Activated T-cell treated with anti-CD3 and anti-CD28 coated beads, Interleukin-2, amount 50 U/mL, for 48 hours (primary cell): Measurements from ENCODE around the gene OR14C36.
"Not testable (repeated sequence)": the region's sequence is repeated elsewhere in the genome, so short reads cannot be mapped to it uniquely, and the experiment has no call there.

Experiments
- DNase-seq, 2 experiments: peaks; one replicate each; pipeline ENCODE4 v3.0.0-alpha.2; 2020

Gene OR14C36, protein sequence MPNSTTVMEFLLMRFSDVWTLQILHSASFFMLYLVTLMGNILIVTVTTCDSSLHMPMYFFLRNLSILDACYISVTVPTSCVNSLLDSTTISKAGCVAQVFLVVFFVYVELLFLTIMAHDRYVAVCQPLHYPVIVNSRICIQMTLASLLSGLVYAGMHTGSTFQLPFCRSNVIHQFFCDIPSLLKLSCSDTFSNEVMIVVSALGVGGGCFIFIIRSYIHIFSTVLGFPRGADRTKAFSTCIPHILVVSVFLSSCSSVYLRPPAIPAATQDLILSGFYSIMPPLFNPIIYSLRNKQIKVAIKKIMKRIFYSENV

DNA sequence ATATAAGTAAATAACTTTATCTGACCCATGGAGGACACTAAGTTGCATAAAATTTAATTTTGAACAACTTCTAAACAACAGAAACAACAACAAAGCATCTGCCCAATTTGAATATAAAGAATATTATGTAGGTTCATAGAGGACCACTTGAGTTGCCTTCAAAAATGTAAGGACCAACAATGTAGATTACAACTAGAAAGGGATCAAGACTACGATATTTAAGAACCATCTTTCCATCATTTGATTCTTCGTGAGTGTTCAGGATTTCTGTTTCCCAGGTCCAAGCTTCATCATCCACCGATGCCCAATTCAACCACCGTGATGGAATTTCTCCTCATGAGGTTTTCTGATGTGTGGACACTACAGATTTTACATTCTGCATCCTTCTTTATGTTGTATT, at the start of gene OR14C36:
Gene OR14C36, plus strand, starts transcription at position 301 of the 400 bp plus-strand sequence. Its CDS starts 0 bp downstream, at position 301.
- DNase-seq = no peak

DNA sequence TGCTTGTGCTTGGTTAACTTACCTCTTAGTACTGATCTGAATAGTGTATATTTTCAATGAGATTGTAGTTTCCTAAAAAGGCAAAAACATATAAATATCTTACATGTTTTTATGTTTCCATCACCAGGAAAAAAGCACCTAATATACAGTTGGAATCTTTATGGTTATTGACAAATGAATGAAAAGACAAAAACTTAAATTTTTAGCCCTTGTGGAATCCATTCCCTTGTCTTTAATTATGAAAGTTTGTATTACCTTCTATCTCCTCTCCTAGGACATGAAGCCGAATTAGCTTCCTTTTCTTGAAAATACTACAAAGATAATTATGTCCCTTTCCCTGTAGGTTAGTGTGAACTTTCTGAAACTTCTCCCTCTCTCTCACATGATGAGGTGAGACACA, 45.3 kb upstream of the OR14C36 start, which contains the start of gene OR2T12:
Gene OR2T12, minus strand, starts transcription at position 101 of the 400 bp plus-strand sequence. CDS start 7,846 bp downstream, outside the sequence.
- DNase-seq = no peak

DNA sequence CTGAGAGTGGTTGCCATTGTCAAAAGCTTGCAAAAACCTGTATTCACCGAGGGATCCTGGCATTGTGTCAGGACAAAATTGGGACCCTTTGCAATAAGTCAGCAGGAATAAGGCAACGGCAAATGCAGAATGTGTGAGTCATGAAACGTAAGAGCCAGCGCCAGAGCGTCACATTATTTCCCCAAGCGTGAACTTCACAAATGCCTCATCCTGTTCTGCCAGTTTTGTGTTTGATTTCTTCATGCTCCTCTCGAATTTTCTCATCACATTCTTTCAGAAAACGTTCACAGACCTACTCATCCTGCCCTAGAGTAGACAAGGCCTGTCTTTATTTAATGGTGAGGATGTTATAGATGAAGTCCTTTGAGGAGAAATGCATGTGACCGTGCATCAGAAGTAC, 42.9 kb upstream of the OR14C36 start:
- not testable (repeated sequence) for DNase-seq

DNA sequence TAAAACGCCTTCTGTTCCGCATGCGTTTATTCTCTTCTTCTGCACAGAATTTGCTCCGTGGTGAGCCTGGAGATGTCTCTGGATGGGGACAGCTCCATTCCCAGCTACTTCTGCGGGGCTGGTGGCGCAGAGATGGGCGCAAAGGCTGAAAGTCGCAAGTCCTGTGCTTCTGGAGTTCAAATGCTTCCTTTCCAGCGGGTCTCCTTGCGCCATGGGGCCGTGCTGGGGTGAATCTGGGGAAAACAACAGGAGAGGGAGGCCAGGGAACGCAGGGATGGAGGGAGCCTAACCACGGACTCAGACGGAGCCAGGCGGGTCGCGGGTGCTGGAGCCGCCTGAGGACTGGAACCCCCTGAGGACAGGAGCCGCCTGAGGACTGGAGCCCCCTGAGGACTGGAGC, 42.5 kb upstream of the OR14C36 start:
- no peak for DNase-seq

DNA sequence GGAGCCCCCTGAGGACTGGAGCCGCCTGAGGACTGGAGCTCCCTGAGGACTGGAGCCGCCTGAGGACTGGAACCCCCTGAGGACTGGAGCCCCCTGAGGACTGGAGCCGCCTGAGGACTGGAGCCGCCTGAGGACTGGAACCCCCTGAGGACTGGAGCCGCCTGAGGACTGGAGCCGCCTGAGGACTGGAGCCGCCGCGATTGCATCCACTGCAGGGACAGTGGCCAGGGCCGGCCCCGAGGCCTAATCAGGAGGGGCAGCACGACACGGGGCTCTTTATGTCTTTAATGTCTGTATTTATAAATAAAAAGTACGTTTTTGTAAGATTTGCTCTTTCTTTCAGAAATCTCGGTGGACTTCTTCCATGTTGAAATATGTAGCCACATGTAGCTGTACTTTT, 41.8 kb upstream of the OR14C36 start:
- not testable (repeated sequence) for DNase-seq

DNA sequence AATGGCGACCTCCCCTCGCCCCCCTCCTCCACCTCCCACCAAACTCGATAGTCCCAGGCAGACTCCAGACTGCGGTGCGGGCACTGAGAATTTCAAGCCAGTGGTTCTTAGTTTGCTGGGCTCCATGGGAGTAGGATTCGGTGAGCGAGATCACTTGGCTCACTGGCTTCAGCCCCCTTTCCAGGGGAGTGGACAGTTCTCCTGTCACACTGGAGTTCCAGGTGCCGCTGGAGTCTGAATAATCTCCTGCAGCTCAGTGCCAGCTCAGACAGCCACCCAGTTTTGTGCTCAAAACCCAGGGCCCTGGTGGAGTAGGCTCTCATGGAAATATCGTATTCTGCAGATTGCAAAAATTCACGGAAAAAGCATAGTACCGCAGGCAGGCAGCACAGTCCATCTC, 31.8 kb upstream of the OR14C36 start:
- DNase-seq = no peak

DNA sequence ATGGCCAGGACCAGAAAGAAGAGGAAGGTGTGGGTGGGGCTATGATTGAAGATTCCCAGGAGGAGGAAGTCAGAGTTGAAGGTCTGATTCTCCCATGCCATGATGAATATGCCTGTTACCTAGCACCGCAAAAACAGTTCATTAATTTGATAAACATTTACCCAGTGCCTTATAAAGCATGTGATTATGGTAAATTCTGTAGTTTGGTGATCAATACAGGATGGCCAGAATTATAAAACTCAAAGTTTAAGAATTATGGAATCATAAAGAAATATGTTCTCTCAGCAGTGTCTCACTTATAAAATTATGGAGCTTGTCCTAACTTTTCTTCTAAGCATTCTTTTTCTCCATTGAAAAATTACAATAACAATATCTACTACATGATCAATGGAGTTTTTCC, 24.1 kb upstream of the OR14C36 start, which contains the start of gene OR2M7:
Gene OR2M7, minus strand, starts transcription at position 101 of the 400 bp plus-strand sequence. Its CDS starts 0 bp downstream, at position 101.
- DNase-seq = no peak

DNA sequence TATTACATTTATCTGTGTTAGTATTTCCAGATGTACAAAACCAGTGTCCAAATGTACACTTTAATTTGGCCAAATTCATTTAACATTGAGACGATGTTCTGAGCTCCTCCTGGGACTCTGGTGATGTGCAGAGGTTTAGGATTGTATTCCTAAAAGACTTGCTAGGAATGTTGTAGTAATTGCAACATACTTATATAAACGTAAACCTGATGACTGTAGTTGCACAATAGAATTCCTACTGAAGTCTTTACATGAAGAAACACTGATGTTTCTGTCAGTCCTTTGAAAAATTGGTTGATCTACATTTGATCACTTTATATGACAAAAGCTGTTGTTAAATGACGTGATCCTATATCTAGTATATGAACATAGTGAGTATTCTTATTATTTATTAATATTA, 5.1 kb upstream of the OR14C36 start:
- DNase-seq = no peak

DNA sequence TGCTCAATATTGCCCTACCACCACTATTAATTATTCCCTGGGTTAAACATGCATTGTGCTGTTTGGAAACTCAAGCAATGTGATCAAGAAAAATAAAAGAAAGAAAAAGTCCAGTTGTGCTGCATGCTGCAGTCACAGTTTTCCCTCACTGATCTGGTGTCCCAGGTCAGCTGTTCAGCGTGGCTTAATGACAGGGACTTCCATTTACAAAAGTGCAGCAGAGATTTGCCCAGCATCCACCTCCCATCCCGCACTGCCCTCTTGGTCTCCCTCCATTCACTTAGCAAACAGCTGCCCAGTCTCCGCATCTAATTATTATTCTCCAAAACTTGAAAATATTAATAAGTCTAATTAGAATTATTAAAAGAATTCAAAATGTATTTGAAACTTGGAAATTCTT, 10.8 kb downstream of the OR14C36 start:
- no peak for DNase-seq

DNA sequence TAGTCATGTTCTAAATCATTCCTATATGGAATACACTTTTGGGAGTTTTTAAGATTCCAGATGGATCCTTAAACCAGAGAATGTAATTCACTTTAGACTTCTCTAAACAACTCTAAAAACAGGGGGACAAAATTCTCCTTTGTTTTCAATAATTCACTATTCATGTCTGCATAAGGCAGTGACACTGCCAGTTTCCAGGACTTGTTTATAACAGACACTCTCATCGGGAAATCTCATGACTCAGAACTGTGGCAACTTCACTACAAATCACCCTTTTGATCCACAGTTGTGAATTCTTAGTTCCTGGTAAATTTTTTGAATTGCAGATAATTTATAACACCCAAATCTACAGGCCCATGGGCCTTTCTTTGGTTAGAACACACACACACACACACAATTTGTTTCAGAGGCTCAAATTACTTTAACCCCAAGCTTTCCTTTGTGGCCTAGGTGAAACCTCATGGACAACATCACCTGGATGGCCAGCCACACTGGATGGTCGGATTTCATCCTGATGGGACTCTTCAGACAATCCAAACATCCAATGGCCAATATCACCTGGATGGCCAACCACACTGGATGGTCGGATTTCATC, 12.6 kb downstream of the OR14C36 start, which contains the start of gene OR2T4:
Gene OR2T4, plus strand, starts transcription at position 545 of the 595 bp plus-strand sequence. Its CDS starts 0 bp downstream, at position 545.
- DNase-seq = no peak

DNA sequence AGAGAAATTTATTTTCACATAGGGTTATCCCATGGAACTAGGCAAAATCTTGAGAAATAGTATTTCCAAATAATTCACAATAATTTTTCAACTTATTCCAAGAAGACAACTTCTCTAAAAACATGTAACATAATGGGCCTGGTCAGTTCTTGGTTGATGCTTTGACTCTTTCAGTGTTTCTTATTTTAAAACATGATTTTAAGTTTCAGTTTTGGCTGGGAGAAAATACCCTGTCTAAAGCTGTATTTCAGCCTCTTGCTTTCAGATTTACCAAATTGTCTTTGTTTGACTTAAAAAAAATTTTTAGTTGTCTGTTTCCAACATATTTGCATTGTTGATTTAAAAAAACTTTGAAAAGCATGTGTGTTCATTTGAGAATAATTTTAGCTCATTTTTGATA, 18.0 kb downstream of the OR14C36 start:
- DNase-seq = no peak

DNA sequence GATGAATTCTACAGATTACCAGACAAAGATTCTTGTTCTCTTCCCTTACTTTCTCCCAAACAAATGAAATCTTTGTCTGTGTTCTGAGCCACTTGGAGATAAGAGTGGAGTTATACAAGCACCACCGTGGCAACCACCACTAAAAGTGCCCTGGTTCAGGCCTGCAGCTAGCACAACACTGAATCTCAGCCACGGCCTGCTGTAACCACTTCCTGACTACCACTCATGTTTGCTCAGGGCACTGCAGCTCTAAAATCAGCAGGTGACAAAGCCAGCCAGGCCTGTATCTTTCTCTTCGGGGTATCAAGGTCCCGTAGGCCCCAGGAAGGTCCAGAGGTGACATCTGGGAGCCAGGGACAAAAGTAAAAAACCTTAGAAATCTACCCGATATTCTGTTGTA, 23.8 kb downstream of the OR14C36 start:
- no peak for DNase-seq

DNA sequence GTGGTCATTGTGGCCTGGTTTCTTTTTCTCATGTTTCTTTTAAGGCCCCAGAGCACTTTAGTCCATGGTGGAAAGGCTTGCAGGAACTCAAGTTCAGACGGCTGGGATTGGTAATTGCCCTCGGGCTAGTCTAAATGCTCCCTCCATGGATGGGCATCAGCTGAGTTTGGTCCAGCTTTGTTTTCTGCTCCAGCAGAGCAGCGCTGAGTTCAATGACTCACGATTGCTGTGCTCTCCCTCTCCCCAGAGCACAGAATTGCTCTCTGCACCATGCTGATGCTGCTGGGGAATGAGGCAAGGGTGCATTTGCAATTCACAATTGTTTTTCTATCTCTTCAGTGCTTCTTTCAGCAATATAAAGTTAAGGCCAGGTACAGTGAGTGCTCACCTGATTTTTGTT, 25.2 kb downstream of the OR14C36 start:
- DNase-seq = no peak

DNA sequence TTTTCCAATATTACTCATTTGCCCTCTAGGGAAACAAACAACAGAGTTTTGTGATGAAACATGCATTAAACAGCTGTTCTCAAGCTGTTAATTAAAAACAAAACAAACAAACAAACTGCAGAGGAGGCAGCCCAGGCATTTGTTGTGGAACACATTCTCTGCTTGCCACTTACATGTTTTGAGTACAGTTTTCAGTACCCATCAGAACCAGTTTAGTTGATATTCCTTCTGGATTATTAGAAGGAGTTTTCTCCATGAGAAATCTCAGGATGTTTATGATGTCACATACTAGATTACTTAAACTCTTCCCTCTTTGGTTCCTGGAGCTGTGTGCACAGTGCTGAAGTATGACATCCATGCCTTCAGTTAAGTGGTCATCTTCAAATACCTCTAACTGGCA, 26.9 kb downstream of the OR14C36 start, which contains the start of gene OR2T6:
Gene OR2T6, plus strand, starts transcription at position 301 of the 400 bp plus-strand sequence. CDS start 11,863 bp downstream, outside the sequence.
- no peak for DNase-seq

DNA sequence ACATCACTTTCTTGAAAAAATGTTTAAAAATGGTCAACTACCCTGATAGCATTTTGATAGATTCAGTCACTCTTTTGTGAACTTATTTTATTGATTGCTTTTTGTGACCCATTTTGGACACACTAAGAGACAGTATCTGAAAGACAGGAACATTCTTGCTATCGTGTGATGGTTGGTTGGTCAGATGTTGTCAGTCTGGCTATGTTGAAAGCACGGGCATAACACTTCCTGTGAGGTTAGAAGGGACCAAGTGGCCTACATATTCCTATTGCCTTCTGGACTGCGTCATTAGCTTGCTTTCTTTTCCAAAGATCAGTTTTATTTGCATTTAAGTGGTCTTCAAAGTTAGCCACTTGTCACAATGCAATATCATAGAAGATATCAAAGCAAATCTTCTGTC, 28.3 kb downstream of the OR14C36 start:
- DNase-seq = no peak

DNA sequence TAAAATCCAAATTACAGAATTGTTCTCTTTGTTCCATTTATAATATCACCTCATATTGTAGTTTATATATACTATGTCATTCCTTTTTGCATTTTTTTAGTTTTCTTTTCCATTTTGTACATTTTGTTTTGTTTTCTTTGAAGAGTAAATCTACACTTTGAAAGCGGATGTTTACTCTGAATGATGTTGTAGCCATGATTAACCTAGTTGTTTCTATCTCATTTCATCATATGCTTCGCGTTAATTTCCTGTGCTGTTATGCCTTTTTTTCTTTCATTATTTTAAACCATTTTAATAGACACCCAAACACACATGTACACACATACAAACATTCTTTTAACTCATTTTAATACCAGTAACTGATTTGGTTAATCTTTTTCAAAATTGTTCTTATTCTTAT, 32.3 kb downstream of the OR14C36 start:
- no peak for DNase-seq

DNA sequence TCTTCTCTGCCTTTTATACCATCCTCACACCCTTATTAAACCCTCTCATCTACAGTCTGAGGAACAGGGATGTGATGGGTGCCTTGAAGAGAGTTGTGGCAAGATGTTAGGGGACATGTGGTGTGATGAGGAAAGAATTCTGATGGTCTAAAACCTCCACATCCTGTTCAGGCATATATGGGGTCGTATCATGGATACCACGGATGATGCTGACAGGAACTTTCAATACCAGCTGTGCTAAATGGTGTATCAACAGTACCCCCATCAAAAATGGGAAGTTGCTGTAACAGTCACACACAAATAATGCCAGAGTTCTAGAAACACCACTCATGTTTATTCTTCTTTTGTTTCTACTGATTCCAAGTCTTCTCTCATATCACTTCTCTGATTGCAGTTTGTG, 39.9 kb downstream of the OR14C36 start:
- no peak for DNase-seq

DNA sequence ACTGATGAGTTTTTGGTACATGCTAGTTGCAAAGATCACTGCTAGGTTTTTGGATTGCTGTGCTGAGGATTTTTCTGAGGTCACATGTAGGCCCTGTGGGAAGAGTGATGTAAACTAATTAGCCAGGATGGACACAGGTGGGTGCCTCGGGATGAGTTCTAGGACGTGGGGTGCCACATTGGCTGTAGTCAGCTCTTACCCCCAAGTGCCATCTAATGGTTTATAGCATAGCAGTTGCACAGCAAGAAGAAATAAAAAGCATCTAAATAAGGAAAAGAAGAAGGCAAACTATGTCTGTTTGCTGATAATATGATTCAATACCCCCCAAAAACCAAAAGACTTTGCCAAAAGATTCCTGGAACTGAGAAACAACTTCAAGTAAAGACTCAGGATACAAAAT, 44.5 kb downstream of the OR14C36 start:
- DNase-seq = no peak
